HG03060 (cell line): ENCODE results near the gene CD47.
A peak's percentile ranks its signal among the peaks of the same experiment; 100 is the strongest.

Experiments used
- ATAC-seq: cut with Tn5 transposase; IDR thresholded peaks from one replicate; pipeline ENCODE4 v1.9.1; 2021; ENCODE audit warnings: low read depth, moderate number of reproducible peaks; ENCODE audit not compliant: unreplicated experiment

Gene CD47

GRCh38 chr3:108118038-108118768 lies 27.4 kb upstream of the CD47 start:
- ATAC-seq, result no peak

GRCh38 chr3:108117241-108117775 lies 26.5 kb upstream of the CD47 start:
- ATAC-seq, result no peak

- ATAC-seq, result no peak
Observed at GRCh38 chr3:108114423-108115065, 23.7 kb upstream of the CD47 start.

- ATAC-seq, result no peak
Observed at GRCh38 chr3:108113975-108114374, 23.1 kb upstream of the CD47 start.

- ATAC-seq, result no peak
Observed at GRCh38 chr3:108110934-108111333, 20.1 kb upstream of the CD47 start.

GRCh38 chr3:108108416-108108815 lies 17.6 kb upstream of the CD47 start:
- ATAC-seq, result no peak

GRCh38 chr3:108106449-108106848 lies 15.6 kb upstream of the CD47 start:
- ATAC-seq, result no peak

GRCh38 chr3:108106031-108106430 lies 15.2 kb upstream of the CD47 start:
- ATAC-seq, result no peak

GRCh38 chr3:108103886-108104797 lies 13.3 kb upstream of the CD47 start:
- no peak for ATAC-seq

- no peak for ATAC-seq
Observed at GRCh38 chr3:108103040-108103751, 12.4 kb upstream of the CD47 start.

GRCh38 chr3:108102420-108103039 lies 11.7 kb upstream of the CD47 start:
- no peak for ATAC-seq

- ATAC-seq, result peak; percentile 90
Observed at GRCh38 chr3:108100906-108101660, 10.3 kb upstream of the CD47 start.

GRCh38 chr3:108099679-108100428 lies 9.0 kb upstream of the CD47 start:
- no peak for ATAC-seq

- ATAC-seq, result no peak
Observed at GRCh38 chr3:108099244-108099643, 8.4 kb upstream of the CD47 start.

- ATAC-seq, result no peak
Observed at GRCh38 chr3:108098003-108098370, 7.2 kb upstream of the CD47 start.

GRCh38 chr3:108097322-108098002 lies 6.6 kb upstream of the CD47 start:
- no peak for ATAC-seq

- no peak for ATAC-seq
Observed at GRCh38 chr3:108096532-108097321, 5.9 kb upstream of the CD47 start.
